ENCODE results near the gene AMOTL1. TPM values are rescaled to one million over a fixed set of nuclear protein-coding genes. Genes with fewer than 3 reads are reported as not detected.

AMOTL1 gene
- total and polyA plus RNA-seq, 2 donors (not counting 3 experiments of a cell fraction or from before 2014, with no cell fraction given) = 12.5 to 37.8 TPM

- ChIA-PET POLR2A (no interaction called here), CTCF (interaction anchor here (0.8 to 1.3 kb wide), 2 partner anchors 11 to 21 kb away, joined by 3 read pairs; no protein-coding TSS in a partner anchor)
- BruUV-seq (replicated peaks) = no TSS peak
- peaks cover 0 to 4% of the 10 kb centered on the region in 2 experiments for H3K36me3 ChIP-seq (ENCODE audit: control insufficient read depth in 2 of 2, extremely low read depth in 1 of 2, insufficient read depth in 2 of 2, low read length in 2 of 2)
- FAIRE-seq = no peak
- H3K27me3 ChIP-seq (ENCODE audit: control insufficient read depth in 2 of 2, insufficient read depth in 2 of 2, low read length in 2 of 2) = no peaks in the 10 kb centered on the region
- intact Hi-C loops (cut with micrococcal nuclease) (no loop called here), dilution Hi-C loops (cut with MboI; ENCODE audit: extremely low pct_ligation_motif_present, low sequenced_read_pairs) (no loop called here)
- H3K4me2 ChIP-seq (ENCODE audit: insufficient read depth, low read length) = no peak overlapping the region
- H2AFZ ChIP-seq (ENCODE audit: low read depth, low read length) = no peak overlapping the region
- TF ChIP-seq GATA2 (IDR thresholded peaks at IDR 0.05; ENCODE audit: insufficient read depth, insufficient read length, low read depth, low read length) (no peak), JUN (IDR thresholded peaks at IDR 0.05; ENCODE audit: borderline replicate concordance, insufficient read depth, insufficient read length, low read depth) (no peak), POLR2A (IDR thresholded peaks at IDR 0.05; ENCODE audit: low read depth, low read length) (no peak), FOS (IDR thresholded peaks at IDR 0.05; ENCODE audit: borderline replicate concordance, insufficient read depth, low read length) (no peak)
- TF ChIP-seq, protein P1, sequence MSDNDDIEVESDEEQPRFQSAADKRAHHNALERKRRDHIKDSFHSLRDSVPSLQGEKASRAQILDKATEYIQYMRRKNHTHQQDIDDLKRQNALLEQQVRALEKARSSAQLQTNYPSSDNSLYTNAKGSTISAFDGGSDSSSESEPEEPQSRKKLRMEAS (IDR thresholded peaks at IDR 0.05; ENCODE audit: insufficient read depth, insufficient read length) = no peak
- no peak overlapping the region for H3K27ac ChIP-seq (ENCODE audit: insufficient read depth, low read depth, low read length)
- no peaks in the 10 kb centered on the region for H3K9me3 ChIP-seq (replicated peaks; ENCODE audit: control insufficient read depth, insufficient read depth, low read length)
- DNase-seq (ENCODE audit: low read depth, low spot score) = no peak
- H3K4me3 ChIP-seq (replicated peaks in 1 of 3; ENCODE audit: insufficient read depth in 1 of 3, low read depth in 1 of 3, low read length in 3 of 3) = no peak overlapping the region
- H3K4me1 ChIP-seq (ENCODE audit: control insufficient read depth, extremely low read depth, insufficient read depth, low read length) = no peaks in the 10 kb centered on the region
- H3K9ac ChIP-seq (replicated peaks; ENCODE audit: extremely low read depth, insufficient read depth, low read length) = no peak overlapping the region
- peaks cover 7% of the 10 kb centered on the region for H3K79me2 ChIP-seq (ENCODE audit: control insufficient read depth, insufficient read depth, low read length)
- H3K9me1 ChIP-seq (replicated peaks; ENCODE audit: control insufficient read depth, extremely low read depth, insufficient read depth, low read length) = no peaks in the 10 kb centered on the region
- H4K20me1 ChIP-seq (replicated peaks; ENCODE audit: control insufficient read depth, extremely low read depth, insufficient read depth, low read length) = no peaks in the 10 kb centered on the region
Observed at GRCh38 chr11:94814272-94814976, 46.3 kb downstream of the AMOTL1 start.

DNA sequence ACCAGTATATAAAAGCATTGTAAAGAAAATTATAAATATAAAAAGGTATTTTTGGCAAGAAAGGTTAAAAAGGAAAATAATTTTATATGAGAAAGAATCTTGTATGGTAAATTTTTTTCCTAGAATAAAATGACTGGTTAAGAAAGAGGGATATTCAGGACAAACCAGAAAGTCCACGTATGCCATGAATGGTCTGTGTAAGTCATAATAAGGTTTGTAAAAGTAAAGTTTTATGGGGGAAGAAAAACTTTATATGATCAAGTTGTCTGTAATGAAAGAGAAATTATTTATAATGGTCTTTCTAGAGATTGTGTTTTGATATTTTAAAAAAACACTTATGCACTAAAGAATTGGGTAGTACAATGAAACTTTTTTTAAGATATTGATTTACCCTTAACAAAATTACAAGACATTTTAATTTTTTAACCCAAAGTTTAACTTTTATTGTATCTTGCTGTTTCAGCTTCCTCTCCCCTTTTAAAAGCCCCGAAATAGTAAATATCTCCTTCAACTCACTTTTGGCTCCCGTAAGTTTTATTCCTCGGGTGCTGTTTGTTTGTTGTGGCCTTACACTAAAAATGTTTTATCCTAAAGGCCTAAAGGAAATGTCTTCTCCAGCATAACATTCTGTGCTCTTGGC lies 47.7 kb downstream of the AMOTL1 start:
- POLR2A ChIA-PET = no interaction called here
- dilution Hi-C loops (cut with MboI; ENCODE audit: extremely low pct_ligation_motif_present, low sequenced_read_pairs) = no loop called here
- no peak for FAIRE-seq
- Histone ChIP-seq H3K4me1 (ENCODE audit: control insufficient read depth, extremely low read depth, insufficient read depth, low read length) (no peaks in the 10 kb centered on the region), H3K79me2 (ENCODE audit: control insufficient read depth, insufficient read depth, low read length) (peaks cover 8% of the 10 kb centered on the region), H3K4me2 (ENCODE audit: insufficient read depth, low read length) (no peak overlapping the region), H3K9ac (replicated peaks; ENCODE audit: extremely low read depth, insufficient read depth, low read length) (no peak overlapping the region), H3K4me3 (replicated peaks in 1 of 3; ENCODE audit: insufficient read depth in 1 of 3, low read depth in 1 of 3, low read length in 3 of 3) (no peak overlapping the region), H3K9me1 (replicated peaks; ENCODE audit: control insufficient read depth, extremely low read depth, insufficient read depth, low read length) (no peaks in the 10 kb centered on the region), H3K36me3 (ENCODE audit: control insufficient read depth in 2 of 2, extremely low read depth in 1 of 2, insufficient read depth in 2 of 2, low read length in 2 of 2) (peaks cover 3 to 4% of the 10 kb centered on the region in 2 experiments), H2AFZ (ENCODE audit: low read depth, low read length) (no peak overlapping the region), H3K27ac (ENCODE audit: insufficient read depth, low read depth, low read length) (no peak overlapping the region), H3K9me3 (replicated peaks; ENCODE audit: control insufficient read depth, insufficient read depth, low read length) (no peaks in the 10 kb centered on the region), H3K27me3 (ENCODE audit: control insufficient read depth in 2 of 2, insufficient read depth in 2 of 2, low read length in 2 of 2) (no peaks in the 10 kb centered on the region), H4K20me1 (replicated peaks; ENCODE audit: control insufficient read depth, extremely low read depth, insufficient read depth, low read length) (no peaks in the 10 kb centered on the region)
- intact Hi-C loops (cut with micrococcal nuclease) = no loop called here
- no TSS peak for BruUV-seq (replicated peaks)
- CTCF ChIA-PET = no interaction called here
- TF ChIP-seq, protein P2, sequence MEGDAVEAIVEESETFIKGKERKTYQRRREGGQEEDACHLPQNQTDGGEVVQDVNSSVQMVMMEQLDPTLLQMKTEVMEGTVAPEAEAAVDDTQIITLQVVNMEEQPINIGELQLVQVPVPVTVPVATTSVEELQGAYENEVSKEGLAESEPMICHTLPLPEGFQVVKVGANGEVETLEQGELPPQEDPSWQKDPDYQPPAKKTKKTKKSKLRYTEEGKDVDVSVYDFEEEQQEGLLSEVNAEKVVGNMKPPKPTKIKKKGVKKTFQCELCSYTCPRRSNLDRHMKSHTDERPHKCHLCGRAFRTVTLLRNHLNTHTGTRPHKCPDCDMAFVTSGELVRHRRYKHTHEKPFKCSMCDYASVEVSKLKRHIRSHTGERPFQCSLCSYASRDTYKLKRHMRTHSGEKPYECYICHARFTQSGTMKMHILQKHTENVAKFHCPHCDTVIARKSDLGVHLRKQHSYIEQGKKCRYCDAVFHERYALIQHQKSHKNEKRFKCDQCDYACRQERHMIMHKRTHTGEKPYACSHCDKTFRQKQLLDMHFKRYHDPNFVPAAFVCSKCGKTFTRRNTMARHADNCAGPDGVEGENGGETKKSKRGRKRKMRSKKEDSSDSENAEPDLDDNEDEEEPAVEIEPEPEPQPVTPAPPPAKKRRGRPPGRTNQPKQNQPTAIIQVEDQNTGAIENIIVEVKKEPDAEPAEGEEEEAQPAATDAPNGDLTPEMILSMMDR (IDR thresholded peaks at IDR 0.05; ENCODE audit: extremely low read depth in 1 of 2, insufficient read depth in 1 of 2, low read depth in 1 of 2, low read length in 2 of 2) = no peak
- no peak for TF ChIP-seq GATA2 (IDR thresholded peaks at IDR 0.05; ENCODE audit: insufficient read depth, insufficient read length, low read depth, low read length)
- TF ChIP-seq MYC (IDR thresholded peaks at IDR 0.05; ENCODE audit: low read depth, low read length) = no peak
- no peak for TF ChIP-seq POLR2AphosphoS5 (IDR thresholded peaks at IDR 0.05; ENCODE audit: insufficient read depth, low read depth, low read length)
- no peak for DNase-seq (ENCODE audit: low read depth, low spot score)

All from endothelial cell of umbilical vein (primary cell).